NCI-H69 (cell line): Measurements from ENCODE around the gene ZBTB32.

Experiments used
- DNase-seq: peaks from one replicate; lab custom pipeline; 2025; lab: John Stamatoyannopoulos, UW

The ZBTB32 gene

DNA sequence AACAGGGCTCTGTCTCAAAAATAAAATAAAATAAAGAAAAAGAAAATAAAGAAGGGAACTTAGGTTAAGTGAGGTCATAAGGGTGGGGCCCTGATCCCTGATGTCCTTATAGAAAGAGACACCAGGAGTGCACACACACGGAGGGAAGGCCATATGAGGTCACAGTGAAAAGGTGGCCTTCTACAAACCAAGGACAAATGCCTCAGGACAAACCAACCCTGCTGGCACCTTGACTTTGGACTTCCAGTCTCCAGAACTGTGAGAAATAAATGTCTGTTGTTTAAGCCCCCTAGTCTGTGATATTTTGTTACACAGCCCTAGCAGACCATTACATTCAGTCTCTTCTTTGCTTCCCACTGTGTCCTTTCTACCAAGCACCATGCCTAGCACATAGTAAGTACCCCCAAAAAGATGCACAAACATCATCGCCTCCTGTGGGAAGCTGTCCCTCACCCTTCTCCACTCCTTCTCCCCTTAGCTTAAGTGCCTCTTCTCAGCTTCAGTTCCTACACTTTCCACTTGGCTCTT, 8.4 kb upstream of the ZBTB32 start:
- DNase-seq: no peak

DNA sequence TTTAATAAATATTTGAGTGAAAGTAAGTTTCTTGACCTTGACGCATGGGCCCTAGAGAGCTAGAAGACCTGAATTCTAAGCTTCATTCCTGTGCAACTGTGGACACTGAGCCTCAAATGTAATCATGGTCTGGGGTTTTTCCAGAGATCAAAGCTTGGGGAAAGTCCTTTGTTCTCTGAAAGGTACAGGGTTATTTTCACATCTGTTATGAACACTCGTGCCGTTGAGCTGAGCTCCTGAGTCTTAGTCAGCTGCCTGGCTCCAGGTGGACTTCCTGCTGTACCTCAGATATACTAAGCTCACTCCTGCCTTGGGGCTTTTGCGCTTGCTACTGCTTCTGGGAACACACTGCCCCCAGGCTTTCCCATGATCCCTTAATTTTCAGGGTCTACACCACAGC, 7.5 kb upstream of the ZBTB32 start:
- no peak for DNase-seq

DNA sequence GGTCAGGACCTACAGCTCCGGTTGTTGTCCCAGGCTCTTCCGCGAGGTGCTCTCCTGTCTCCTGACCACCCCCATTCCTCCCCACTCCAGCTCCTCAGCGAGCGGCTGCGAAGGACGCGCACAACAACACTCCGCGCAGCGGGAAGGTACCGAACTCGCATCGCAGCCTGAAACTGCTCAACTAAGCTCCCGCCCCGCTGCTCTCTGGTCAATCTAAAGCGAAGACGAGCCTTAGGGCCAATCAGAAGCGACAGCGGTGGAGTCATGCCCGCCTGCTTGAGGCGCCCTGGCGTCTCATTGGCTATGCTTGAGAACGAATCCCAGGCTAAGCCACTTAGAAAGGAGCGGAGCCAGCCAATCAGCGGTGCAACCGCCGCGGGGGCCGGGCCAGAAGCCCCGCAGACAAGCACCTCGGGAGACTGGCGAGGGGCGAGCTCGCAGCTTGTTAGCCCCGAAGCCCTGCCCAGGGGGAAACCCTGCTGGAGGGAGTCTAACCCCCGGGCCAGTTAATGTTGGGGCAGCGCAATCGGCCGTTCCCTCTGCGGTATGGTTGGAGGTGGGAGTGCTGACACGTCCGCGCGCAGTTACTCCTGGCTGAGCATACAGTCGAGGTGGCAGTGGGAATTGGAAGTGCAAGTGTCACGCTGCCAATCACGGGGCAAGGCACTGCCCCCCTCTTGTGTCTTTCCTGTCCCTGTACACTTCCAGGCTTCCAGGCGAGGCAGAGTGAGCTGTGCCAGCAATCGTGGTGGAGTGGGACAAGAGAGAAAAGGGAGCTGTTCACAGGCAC, 1.9 kb upstream of the ZBTB32 start:
- DNase-seq: peak; percentile 100

DNA sequence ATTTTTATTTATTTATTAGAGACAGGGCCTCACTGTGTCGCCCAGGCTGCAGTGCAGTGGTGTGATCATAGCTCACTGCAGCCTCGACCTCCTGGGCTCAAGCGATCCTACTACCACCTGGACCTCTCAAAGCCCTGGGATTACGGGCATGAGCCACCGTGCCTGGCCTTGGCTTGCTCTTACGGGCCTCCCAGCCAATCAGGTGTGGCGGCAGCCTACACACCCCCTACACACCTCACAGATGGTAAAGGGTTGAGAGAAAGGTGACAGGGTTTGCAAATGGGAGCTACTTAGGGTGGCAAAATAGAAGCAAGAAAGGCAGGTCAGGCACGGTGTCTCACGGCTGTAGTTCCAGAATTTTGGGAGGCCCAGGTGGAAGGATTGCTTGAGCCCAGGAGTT, 1.0 kb upstream of the ZBTB32 start:
- peak; percentile 37 for DNase-seq

DNA sequence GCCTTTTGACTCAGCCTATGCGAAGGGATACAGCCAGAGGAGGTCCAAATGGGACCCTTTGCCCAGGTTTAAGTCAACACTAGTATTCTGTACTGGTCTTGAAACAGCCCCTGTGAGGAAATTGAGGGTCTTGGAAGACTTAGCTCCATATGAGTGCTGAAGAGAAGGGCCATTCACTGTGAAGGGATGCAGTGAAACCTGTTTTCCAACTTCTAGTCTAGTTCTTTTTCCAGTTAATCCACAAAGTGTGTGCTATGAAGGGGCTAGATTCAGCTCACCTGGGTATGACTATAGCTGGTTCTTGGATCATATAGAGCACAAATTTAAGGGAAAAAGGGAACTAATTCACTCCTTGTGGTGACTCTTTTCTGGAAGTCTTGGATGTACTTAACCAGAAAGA, 4.0 kb downstream of the ZBTB32 start:
- DNase-seq: no peak

DNA sequence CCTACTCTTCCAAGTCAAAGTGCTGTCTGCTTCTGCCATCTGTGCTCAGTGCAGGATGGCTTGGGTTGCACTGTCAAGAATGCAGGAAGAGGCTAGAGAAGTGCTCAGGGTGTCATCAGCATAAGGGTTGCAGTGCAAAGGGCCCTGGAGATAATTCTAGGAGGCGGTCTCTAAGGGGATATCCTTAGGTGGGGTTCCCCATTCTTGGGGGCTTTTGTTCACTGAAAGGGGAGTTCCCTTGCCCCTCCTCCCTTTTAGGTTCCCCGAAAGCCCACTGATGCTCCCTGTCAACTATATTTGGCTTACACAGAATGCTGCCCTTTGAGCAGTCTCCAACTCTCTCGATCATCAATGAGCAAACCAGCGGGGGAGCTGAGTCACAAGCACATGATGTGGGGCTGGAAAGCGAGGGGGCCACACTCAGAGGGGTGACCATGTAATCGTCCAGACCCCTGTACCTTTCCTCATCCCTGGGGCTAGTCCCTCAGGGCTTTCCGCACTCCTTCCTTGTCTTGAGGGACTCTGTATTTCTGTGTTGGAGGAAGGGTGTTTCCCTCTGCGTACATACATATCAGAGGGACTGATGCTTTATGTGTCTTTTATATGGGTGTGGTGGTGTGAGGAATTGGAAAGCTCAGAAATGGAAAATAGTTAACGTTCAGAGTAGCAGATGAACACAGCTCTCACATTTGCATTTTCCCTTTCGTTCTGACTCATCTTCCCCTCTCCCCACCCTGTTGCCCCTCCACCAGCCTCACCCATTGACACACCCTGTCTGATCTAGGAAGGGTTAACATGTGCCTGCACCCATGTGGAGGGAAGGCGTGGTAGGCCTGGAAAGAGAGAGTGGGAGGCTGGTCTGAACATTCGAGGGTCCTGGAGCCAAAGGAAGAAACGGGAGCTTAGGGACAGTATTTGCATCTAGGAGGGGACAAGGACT, 6.7 kb downstream of the ZBTB32 start:
- no peak for DNase-seq

DNA sequence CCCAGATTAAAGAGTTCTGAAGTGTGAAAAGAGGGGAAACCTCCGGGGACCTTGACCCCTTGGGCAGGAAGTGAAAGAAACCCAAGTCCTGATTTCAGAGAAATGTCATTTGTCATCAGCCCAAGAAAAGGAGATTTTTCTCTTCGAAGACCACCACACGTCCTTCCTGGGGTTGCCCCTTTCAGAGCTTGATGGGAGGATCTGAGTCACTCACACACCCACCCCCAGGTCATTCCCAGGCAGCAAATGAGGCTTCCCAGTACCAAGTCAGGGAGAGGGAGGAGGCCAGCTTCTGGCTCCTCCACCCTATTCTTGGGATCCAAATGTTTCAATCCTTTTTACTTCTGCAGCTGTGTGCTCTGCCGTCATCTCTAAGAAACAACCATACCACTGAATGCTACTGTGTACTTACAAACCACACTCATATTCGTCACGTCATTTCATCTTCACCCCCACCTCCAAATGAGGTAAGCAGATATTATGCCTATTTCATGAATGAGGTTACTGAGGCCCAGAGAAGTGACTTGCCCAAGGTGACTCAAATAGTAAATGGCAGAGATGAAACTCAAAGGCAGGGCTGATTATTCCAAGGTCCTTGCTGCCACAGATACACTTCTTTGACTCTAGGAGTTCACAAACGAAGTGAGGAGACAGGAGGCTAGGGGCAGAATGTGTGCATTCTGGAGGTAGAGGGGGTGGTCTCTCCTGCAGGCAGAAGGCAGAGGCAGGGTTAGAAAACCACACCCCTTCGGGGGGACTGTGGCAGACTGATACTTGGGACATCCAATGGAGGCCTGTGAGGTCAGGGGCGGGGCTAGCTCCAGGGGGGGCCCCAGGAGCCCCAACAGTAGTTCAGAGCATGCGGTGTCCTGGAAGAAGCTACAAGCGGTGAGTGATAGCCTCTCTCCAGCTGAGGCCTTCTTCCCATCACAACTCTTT, 8.5 kb downstream of the ZBTB32 start:
- no peak for DNase-seq

DNA sequence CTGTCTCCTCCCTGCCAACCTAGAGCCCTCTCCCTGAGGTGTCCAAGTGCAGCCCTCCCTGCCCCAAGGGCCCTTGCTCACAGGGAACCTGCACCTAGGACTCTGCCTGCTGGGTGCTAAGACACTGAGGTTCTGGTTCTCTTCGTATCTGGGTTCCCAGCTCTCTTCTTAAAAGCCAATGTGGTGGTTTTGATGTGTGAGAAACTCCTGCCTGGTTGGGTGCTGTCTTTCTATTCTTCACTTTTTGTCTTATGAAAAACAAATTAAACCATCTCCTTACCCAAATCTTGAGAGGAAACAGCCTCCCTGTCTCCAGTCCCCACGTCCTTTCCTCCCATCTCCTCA, 9.1 kb downstream of the ZBTB32 start:
- DNase-seq: no peak

DNA sequence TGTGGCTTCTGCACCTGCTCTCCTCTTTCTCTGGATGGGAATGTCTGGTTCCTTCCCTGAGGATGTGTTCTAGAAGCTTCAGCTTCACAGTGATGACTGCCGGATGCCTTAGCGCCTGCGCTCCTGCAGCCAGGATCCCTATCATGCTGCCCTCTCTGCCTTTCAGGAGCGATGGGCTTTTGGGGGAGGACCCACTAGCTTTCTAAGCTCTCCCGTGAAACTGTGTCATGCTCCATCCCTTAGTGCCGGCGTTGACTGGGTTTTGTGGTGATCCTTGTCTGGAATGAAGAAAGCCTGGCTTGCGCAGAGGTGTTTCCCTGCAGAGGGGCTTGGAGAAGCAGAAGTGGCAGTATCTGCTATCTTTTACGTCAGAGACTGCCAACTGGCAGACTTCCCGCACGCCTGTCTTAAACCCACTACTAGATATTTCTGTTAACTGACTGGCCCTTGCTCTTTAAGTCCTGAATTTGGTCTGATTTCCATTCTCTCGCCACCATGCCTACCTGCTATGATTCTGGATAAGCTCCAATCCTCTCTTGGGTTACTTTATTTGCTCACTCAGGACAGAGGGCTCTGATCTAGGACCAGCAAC, 9.6 kb downstream of the ZBTB32 start:
- DNase-seq: no peak

DNA sequence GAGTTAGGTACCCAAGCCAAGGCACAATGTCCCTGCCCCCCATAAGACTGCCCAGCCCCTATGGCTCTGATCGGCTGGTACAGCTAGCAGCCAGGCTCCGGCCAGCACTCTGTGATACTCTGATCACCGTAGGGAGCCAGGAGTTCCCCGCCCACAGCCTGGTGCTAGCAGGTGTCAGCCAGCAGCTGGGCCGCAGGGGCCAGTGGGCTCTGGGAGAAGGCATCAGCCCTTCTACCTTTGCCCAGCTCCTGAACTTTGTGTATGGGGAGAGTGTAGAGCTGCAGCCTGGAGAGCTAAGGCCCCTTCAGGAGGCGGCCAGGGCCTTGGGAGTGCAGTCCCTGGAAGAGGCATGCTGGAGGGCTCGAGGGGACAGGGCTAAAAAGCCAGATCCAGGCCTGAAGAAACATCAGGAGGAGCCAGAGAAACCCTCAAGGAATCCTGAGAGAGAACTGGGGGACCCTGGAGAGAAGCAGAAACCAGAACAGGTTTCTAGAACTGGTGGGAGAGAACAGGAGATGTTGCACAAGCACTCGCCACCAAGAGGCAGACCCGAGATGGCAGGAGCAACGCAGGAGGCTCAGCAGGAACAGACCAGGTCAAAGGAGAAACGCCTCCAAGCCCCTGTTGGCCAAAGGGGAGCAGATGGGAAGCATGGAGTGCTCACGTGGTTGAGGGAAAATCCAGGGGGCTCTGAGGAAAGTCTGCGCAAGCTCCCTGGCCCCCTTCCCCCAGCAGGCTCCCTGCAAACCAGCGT, 10.4 kb downstream of the ZBTB32 start:
- DNase-seq: peak; percentile 59

DNA sequence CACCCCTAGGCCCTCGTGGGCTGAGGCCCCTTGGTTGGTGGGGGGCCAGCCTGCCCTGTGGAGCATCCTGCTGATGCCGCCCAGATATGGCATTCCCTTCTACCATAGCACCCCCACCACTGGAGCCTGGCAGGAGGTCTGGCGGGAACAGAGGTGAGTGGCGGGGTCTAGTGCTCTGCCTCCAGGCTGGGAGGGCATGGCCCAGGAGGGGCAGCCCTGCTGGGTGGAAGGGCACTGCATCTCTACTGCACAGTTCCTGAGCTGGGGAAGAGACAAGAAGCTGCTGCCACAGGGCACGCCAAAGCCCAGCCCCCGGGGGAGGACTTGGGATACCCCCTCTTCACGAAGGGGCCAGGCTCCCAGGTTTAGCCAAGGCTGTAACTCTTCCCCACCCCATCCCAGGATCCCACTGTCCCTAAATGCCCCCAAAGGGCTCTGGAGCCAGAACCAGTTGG, 11.0 kb downstream of the ZBTB32 start:
- no peak for DNase-seq

DNA sequence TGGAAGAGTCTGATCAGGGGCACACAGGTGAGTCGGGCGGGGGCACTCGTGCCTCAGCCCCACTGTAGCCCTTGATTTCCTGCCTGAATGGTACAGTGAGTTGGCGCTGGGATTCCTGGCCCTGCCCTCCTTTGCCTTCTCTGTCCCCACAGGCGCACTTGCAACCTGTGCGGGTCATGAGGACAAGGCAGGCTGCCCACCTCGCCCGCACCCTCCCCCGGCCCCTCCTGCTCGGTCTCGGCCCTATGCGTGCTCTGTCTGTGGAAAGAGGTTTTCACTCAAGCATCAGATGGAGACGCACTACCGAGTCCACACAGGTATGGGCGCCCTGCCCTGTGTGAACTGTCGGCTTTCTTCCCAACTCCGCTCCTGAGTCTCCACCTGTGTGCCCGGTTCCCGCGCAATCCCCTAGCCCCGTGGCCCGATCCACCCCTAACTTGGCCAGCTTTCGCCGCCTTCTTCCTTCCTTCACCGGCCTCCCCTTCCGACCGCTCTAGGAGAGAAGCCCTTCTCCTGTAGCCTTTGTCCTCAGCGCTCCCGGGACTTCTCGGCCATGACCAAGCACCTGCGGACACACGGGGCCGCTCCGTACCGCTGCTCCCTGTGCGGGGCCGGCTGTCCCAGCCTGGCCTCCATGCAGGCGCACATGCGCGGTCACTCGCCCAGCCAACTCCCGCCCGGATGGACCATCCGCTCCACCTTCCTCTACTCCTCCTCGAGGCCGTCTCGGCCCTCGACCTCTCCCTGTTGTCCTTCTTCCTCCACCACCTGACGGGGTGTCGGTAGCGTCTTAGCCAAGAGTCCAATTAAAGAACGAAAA, 11.8 kb downstream of the ZBTB32 start:
- peak; percentile 71 for DNase-seq

DNA sequence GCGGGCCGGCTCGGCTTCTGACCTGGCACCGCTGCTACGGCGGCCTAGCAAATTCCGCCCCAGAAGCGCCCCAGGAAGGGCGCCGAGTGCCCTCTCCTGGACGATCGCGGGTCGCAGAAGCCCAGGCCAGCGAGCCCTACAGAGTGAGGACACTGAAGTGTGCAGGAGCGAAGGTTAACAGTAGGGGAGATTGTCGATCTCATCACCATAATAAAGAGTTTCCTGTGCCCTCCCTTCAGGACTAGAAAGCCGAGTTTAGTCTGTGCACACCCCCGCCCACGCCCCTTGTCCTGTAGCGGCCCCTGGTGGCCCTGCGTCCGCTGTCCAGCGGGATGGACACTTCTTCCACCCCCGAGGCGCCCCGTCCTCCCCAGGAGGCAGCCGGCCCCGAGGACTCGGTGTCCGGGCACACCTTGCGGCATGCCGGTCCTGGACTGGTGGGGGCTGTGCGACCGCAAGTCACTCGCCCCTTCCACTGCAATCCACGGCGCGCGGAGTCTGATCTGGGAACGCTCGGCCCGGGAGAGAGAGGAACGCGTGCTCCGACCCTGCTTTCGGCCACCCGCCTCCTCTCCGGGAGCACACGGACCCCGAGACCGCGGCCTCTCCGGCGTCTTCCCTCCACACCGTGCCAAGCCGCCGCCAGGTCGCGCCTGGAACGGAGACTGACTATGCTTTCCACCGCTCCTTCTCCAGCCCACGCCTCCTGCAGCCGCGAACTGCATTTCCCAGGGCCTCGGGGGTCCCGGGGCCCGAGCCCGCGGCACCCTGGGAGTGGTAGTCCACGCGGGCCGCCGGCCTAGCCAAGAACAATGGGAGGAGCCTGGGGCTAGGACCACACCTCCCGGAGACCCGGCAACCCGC, 12.7 kb downstream of the ZBTB32 start:
- peak; percentile 92 for DNase-seq

DNA sequence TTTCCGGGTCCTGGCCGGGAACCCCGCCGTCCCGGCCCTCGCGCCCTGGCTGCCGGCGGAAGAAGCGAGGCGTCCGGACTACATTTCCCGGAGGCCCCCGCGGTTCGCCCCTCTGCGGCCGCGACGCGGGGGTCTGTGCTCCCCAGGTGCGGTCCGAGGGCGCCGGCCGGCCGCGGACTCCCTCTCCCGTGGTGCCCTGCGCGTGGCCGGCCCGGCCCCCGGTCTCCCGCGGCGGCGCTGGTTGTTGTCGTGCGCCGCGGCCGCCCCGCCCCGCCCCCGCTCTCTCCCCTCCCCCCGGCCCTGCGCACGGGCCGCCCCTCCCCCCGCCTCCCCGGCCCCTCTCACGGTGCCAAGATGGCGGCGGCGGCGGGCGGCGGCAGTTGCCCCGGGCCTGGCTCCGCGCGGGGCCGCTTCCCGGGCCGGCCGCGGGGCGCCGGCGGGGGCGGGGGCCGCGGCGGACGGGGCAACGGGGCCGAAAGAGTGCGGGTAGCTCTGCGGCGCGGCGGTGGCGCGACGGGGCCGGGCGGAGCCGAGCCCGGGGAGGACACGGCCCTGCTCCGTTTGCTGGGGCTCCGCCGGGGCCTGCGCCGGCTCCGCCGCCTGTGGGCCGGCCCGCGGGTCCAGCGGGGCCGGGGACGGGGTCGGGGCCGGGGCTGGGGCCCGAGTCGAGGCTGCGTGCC, 13.4 kb downstream of the ZBTB32 start, which contains the start of gene KMT2B:
KMT2B (plus strand) TSS at position 339 of the 680 bp plus-strand sequence; CDS start at position 355, 16 bp downstream.
- DNase-seq: peak; percentile 99

DNA sequence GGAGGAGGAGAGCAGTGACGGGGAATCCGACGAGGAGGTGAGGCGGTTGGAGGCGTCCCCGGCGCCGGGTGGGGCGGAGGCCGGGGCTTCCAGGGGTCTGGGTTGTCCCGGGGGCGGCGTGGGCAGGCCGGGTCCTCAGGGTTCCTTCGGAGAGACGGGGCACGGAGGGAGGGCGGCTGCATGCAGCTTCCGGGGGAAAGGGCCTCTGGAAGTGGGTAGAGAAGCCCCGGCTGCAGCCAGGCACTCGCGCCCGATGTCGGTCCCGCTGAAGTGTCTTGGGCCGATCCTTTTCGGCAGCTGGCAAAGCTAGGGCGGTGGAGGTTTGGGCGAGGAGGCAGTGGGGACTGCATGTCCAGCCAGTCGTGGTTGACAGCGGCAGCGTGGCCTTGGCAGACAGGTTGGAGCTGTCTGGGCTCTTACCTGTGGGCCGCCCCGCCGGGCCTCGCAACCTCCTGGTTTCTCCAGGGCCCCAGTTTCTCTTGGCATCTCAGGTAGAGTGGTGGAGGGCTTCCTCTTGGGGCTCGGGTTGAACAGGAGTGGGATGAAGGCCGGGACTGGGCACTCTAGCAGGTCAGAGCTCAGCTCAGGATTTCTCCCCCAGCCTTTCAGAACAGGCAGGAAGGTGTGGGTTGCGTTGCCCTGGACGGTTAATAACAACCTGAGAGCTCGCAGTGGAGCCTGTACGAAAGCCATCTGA, 14.1 kb downstream of the ZBTB32 start:
- DNase-seq: peak; percentile 45

DNA sequence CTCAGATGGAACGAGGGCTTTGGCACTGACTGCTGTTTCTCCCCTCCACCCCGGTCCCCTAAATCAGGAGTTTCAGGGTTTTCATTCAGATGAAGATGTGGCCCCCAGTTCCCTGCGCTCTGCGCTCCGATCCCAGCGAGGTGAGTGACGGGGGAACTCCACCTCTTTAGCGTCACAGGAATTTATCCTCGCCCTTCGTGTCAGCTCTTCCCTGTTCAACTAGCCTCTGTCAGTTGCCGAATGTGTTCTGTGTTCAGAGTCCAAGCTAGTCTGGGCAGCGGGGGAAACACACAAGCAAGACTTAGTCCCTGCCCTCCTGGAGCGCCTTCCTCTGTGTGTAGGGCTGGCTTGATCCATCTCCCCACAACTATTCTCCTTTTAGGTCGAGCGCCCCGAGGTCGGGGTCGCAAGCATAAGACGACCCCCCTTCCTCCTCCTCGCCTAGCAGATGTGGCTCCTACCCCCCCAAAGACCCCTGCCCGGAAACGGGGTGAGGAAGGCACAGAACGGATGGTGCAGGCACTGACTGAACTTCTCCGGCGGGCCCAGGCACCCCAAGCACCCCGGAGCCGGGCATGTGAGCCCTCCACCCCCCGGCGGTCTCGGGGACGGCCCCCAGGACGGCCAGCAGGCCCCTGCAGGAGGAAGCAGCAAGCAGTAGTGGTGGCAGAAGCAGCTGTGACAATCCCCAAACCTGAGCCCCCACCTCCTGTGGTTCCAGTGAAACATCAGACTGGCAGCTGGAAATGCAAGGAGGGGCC, 15.2 kb downstream of the ZBTB32 start:
- DNase-seq: no peak

DNA sequence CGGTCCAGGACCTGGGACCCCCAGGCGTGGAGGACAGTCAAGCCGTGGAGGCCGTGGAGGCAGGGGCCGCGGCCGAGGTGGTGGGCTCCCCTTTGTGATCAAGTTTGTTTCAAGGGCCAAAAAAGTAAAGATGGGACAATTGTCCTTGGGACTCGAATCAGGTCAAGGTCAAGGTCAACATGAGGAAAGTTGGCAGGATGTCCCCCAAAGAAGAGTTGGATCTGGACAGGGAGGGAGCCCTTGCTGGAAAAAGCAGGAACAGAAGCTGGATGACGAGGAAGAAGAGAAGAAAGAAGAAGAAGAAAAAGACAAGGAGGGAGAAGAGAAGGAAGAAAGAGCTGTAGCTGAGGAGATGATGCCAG, 15.8 kb downstream of the ZBTB32 start:
- no peak for DNase-seq
